Stomach (tissue), 9 donors: Measurements from ENCODE around the gene SSC5D. TPM values are rescaled to one million over a fixed set of nuclear protein-coding genes. Genes with fewer than 3 reads are reported as not detected.

Experiments
- DNase-seq, 2 donors: peaks; one replicate each; pipeline versions ENCODE4 v3.0.0 to v3.0.0-alpha.2; 2013 to 2019
- H3K27ac ChIP-seq, 5 donors: fragments of 200-600 bp in 4 of 5; sonication (generic) in 4 of 5; one replicate each; pipeline ENCODE4 v1.5.1; 2013 to 2019; ENCODE audit warnings: mild to moderate bottlenecking in 1 of 5, moderate library complexity in 1 of 5
- H3K27me3 ChIP-seq, 3 donors: fragments of 200-600 bp; sonication (generic); one replicate each; pipeline ENCODE4 v1.5.1; 2017 to 2019; ENCODE audit warnings: mixed run types in 1 of 3
- H3K36me3 ChIP-seq, 4 donors: fragments of 200-600 bp; sonication (generic); 1 replicate in 3 of 4; 2 replicates in 1 of 4; pipeline ENCODE4 v1.5.1; 2016 to 2019
- H3K4me1 ChIP-seq, 4 donors: fragments of 200-600 bp; sonication (generic); one replicate each; pipeline ENCODE4 v1.5.1; 2016 to 2019
- H3K4me3 ChIP-seq, 4 donors: fragments of 200-600 bp; sonication (generic) in 3 of 4; one replicate each; pipeline ENCODE4 v1.5.1; 2016 to 2019; ENCODE audit warnings: mild to moderate bottlenecking in 1 of 4
- H3K9me3 ChIP-seq, 4 donors: fragments of 200-600 bp; sonication (generic); one replicate each; pipeline ENCODE4 v1.5.1; 2016 to 2019
- EP300 ChIP-seq: sonication (generic); formaldehyde crosslinking; IDR thresholded peaks from one replicate; pipeline ENCODE4 v1.6.1; 2017; ENCODE audit warnings: antibody characterized with exemption
- POLR2A ChIP-seq, 4 donors: fragments of 450-650 bp; IDR thresholded peaks; one replicate each; pipeline ENCODE4 v1.6.1; 2016; ENCODE audit warnings: antibody characterized with exemption in 4 of 4, control low read depth in 2 of 4, mild to moderate bottlenecking in 1 of 4, moderate library complexity in 1 of 4
- POLR2AphosphoS5 ChIP-seq, 3 donors: sonication (generic); formaldehyde crosslinking; IDR thresholded peaks; one replicate each; pipeline ENCODE4 v1.6.1; 2016; ENCODE audit warnings: antibody characterized with exemption in 3 of 3
- WGBS, 5 donors: extraction: QIAGEN DNeasy Blood & Tissue Kit in 3 of 5; methylation state at CpG; one replicate each; pipeline versions ENCODE4 v1.1.5 to v1.1.7; 2013 to 2018; 5-methylcytosine and 5-hydroxymethylcytosine counted together
- intact Hi-C: fragments of 100-400 bp; cut with DNase I; formaldehyde crosslinking; loops from one replicate; pipeline ENCODE4 v1.15.1; 2023; ENCODE audit warnings: low total_unique reads
- polyA plus RNA-seq, 3 donors: library from polyadenylated mRNA; stranded (reverse); fragments of 200-250 nt; gene quantifications; one replicate each; pipeline ENCODE4 v1.2.3, GENCODE V29; 2013
- total RNA-seq, 5 donors: library from RNA; depleted of rRNA; stranded (reverse); fragments of >200 nt; gene quantifications; one replicate each; pipeline versions ENCODE4 v1.1.0 to v1.2.3, GENCODE V29; 2014 to 2016
- TF ChIP-seq, protein P1 (sequence below), 7 experiments: fragments of 450-650 bp in 4 of 7; fragments of 200-600 bp in 3 of 7; sonication (generic) in 3 of 7; IDR thresholded peaks; one replicate each; pipeline ENCODE4 v1.5.1; 2016 to 2019; ENCODE audit warnings: antibody characterized with exemption in 7 of 7, control low read depth in 2 of 7, mild to moderate bottlenecking in 1 of 7
- donor health status: healthy with polysubstance abuse.
- donor health status: Bipolar disorder and iron deficiency.
- donor health status: healthy.

Gene SSC5D
- total and polyA plus RNA-seq, 8 donors, result 0.46 to 15.1 (median 2.2) TPM; not detected in 1

DNA sequence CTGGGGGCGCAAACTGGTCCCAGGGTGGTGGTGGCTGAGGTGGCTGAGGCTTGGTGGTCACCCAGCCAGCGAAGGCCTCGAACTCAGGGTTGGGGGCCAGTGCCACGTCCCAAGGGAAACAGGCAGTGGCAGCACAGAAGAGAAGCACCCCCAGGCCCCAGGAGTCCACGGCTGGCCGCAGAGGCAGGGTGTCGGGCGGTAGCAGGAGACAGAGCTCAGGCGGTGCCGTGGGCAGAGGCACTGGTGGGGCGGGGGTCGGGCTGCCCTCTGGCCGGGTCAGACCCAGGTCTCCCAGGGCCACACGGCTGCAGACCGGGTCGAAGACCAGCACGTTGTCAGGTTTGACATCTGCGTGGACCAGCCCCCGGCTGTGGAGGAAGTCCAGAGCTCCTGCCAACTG lies 52.9 kb downstream of the SSC5D start:
- no peak for DNase-seq
- intact Hi-C loops, result no loop called here
- H3K36me3 ChIP-seq, result no peaks in the 10 kb centered on the region
- 73 to 84% (median 83%) methylated on average over 10 to 19 of the region's 19 CpGs for WGBS, 5 donors
- H3K4me3 ChIP-seq, result no peak overlapping the region
- no peak overlapping the region for H3K27ac ChIP-seq
- peaks cover 0 to 13% (median 5%) of the 10 kb centered on the region in 4 donors for H3K4me1 ChIP-seq
- no peaks in the 10 kb centered on the region for H3K9me3 ChIP-seq
- TF ChIP-seq POLR2A (IDR thresholded peaks at IDR 0.05) (no peak), EP300 (no peak), POLR2AphosphoS5 (IDR thresholded peaks at IDR 0.05) (no peak)
- TF ChIP-seq, protein P1, sequence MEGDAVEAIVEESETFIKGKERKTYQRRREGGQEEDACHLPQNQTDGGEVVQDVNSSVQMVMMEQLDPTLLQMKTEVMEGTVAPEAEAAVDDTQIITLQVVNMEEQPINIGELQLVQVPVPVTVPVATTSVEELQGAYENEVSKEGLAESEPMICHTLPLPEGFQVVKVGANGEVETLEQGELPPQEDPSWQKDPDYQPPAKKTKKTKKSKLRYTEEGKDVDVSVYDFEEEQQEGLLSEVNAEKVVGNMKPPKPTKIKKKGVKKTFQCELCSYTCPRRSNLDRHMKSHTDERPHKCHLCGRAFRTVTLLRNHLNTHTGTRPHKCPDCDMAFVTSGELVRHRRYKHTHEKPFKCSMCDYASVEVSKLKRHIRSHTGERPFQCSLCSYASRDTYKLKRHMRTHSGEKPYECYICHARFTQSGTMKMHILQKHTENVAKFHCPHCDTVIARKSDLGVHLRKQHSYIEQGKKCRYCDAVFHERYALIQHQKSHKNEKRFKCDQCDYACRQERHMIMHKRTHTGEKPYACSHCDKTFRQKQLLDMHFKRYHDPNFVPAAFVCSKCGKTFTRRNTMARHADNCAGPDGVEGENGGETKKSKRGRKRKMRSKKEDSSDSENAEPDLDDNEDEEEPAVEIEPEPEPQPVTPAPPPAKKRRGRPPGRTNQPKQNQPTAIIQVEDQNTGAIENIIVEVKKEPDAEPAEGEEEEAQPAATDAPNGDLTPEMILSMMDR (IDR thresholded peaks at IDR 0.05), result no peak
- H3K27me3 ChIP-seq, result peaks cover 0 to 18% (median 0%) of the 10 kb centered on the region in 3 donors

DNA sequence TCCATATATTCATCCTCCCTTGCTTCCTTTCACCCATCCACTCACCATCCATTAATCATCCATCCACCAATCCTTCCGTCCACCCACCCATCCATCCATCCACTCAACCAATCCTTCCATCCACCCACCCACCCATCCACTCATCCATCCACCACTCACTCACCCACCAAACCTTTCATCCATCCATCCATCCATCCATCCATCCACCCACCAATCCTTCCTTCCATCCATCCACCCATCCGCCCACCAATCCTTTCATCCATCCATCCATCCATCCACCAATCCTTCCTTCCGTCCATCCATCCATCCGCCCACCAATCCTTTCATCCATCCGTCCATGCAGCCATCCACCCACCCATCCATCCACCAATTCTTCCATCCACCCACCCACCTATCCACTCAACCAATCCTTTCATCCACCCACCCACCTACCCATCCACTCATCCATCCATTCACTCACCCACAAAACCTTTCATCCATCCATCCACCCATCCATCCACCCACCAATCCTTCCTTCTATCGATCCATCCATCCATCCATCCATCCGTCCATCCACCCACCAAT lies 54.1 kb downstream of the SSC5D start:
- WGBS, 5 donors, result 89 to 95% (median 93%) methylated on average over 7 of the region's 7 CpGs
- no peak overlapping the region for H3K27ac ChIP-seq
- intact Hi-C loops, result no loop called here
- TF ChIP-seq EP300 (no peak), POLR2AphosphoS5 (IDR thresholded peaks at IDR 0.05) (no peak), POLR2A (IDR thresholded peaks at IDR 0.05) (no peak)
- TF ChIP-seq, protein P1 (IDR thresholded peaks at IDR 0.05), result no peak
- peaks cover 0 to 24% (median 0%) of the 10 kb centered on the region in 3 donors for H3K27me3 ChIP-seq
- H3K4me1 ChIP-seq, result peaks cover 11 to 26% (median 17%) of the 10 kb centered on the region in 4 donors
- H3K36me3 ChIP-seq, result no peaks in the 10 kb centered on the region
- H3K9me3 ChIP-seq, result no peaks in the 10 kb centered on the region
- no peak for DNase-seq
- H3K4me3 ChIP-seq, result no peak overlapping the region

DNA sequence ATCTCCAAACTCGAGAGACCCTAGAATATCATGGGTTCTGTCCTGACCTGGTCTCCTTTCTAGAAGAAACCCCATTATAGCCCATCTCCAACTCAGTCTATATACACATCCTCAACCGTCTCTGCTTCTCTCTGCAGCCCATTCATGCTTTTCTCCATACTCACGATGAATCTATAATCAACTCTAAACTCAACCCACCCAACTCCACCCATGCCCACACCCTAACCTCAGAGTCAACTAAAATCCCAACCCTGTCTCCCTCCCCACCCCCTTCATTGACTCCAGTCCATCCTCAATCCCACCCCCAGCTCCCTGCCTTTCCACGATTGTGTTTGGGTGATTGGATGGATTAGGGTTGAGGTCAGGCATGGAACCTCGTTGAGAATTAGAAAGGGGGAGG lies 55.3 kb downstream of the SSC5D start:
- H3K9me3 ChIP-seq, result no peaks in the 10 kb centered on the region
- 56 to 69% (median 66%) methylated on average over 5 of the region's 5 CpGs for WGBS, 5 donors
- H3K27ac ChIP-seq, result no peak overlapping the region
- H3K4me3 ChIP-seq, result no peak overlapping the region
- no peaks in the 10 kb centered on the region for H3K36me3 ChIP-seq
- intact Hi-C loops, result no loop called here
- peaks cover 14 to 36% (median 27%) of the 10 kb centered on the region in 4 donors for H3K4me1 ChIP-seq
- H3K27me3 ChIP-seq, result peaks cover 0 to 32% (median 0%) of the 10 kb centered on the region in 3 donors
- no peak for TF ChIP-seq POLR2A (IDR thresholded peaks at IDR 0.05)
- TF ChIP-seq EP300, result no peak
- TF ChIP-seq POLR2AphosphoS5 (IDR thresholded peaks at IDR 0.05), result no peak
- TF ChIP-seq, protein P1 (IDR thresholded peaks at IDR 0.05), result no peak
- DNase-seq, result no peak

DNA sequence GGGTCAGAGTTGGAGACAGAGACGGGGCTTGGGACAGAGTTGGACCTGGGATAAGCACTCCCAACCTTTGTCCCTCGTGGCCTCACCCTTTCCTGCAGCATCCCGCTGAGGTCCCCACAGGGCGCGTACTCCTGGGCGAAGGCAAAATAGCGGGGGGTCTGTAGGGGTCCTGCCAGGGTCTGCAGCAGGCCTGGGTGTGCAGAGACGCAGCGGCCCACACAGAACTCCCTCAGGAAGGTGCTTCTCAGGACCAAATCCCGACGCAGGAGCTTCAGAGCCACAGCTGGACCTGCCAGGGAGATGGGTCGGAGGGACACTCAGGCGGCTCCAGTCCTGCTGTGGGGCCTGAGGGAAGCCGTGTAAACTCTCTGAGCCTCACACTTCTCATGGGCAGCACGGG lies 55.8 kb downstream of the SSC5D start:
- Histone ChIP-seq H3K36me3 (no peaks in the 10 kb centered on the region), H3K4me1 (peaks cover 14 to 40% (median 29%) of the 10 kb centered on the region in 4 donors), H3K9me3 (no peaks in the 10 kb centered on the region), H3K4me3 (no peak overlapping the region), H3K27me3 (peaks cover 0 to 36% (median 0%) of the 10 kb centered on the region in 3 donors), H3K27ac (no peak overlapping the region)
- WGBS, 5 donors, result 68 to 88% (median 83%) methylated on average over 6 to 15 of the region's 15 CpGs
- intact Hi-C loops, result no loop called here
- DNase-seq, result no peak
- TF ChIP-seq POLR2A (IDR thresholded peaks at IDR 0.05), result no peak
- TF ChIP-seq, protein P1 (IDR thresholded peaks at IDR 0.05), result no peak
